Urothelium cell line (cell line): ENCODE results near the gene NPM3.

Experiments
- DNase-seq: peaks from one replicate; pipeline ENCODE4 v3.0.0; 2011; ENCODE audit warnings: low spot score, mixed read lengths
- FAIRE-seq: peaks from 2 replicates; lab custom pipeline; 2011; peaks lifted over from hg19 to GRCh38; lab: Jason Lieb, UNC

The NPM3 gene, protein sequence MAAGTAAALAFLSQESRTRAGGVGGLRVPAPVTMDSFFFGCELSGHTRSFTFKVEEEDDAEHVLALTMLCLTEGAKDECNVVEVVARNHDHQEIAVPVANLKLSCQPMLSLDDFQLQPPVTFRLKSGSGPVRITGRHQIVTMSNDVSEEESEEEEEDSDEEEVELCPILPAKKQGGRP

DNA sequence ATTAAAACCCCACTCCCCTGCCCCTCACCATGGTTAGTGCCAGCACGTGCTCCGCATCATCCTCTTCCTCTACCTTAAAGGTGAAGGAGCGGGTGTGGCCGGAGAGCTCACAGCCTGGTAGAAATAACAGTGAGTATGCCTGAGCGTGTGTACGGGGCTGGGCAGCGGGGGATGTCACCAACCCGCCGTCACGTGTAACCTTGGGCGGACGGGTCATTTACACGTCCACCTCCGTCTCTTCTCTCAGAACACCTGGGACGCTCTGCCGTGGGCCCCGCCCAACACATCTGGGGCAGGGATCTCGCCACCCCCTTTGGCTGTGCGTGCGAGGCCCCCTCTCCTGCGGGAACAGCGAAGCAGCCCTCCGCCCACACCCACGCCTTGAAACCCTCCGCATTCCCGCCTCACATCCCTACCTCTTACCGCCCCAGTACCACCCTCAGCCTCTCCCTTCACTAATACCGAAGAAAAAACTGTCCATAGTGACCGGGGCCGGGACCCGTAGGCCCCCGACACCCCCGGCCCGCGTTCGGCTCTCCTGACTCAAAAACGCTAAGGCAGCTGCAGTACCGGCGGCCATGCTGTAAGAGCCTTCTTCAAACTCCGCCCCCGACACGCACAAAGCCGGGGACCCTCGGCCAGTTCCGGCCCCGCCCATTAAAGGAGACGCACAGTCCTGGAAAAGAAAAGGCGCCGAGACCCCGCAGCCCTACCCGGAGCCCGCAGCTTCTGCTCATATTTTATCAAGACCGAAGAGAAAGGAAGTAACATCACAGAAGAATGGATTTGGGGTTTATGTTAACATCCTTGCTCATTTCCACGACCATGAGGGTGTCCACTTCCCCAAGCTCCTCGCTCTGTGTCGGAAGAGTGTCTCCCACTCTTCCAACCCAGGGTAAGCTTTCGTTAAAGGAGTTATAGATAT lies at the start of gene NPM3:
TSS of gene NPM3 (minus strand) at position 636 of the 925 bp plus-strand sequence. CDS start at position 580, 56 bp downstream.
- DNase-seq (peak; percentile 95), FAIRE-seq (peak; percentile 56)

DNA sequence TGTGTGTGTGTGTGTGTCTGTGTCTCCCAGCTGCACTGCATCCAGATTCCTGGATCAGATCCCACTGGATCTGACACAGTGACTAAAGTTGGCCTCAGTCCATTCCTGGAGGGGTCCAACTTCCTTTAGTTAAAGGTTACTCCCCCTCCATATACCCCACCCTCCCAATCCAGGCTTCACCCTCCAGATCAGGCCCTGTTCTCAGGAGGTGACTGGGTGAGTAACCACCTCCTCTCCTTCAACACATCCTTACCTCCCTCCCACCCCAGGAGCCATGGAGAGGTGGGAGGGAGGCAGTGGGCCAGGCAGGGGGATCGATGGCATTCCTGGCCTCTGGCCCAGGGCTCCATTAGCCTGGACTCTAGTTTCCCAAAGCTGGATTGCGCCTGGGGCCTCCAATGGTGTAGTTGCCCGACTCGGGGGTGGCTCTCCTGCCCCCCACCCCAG lies 49.1 kb upstream of the NPM3 start:
- FAIRE-seq, result no peak
- no peak for DNase-seq

DNA sequence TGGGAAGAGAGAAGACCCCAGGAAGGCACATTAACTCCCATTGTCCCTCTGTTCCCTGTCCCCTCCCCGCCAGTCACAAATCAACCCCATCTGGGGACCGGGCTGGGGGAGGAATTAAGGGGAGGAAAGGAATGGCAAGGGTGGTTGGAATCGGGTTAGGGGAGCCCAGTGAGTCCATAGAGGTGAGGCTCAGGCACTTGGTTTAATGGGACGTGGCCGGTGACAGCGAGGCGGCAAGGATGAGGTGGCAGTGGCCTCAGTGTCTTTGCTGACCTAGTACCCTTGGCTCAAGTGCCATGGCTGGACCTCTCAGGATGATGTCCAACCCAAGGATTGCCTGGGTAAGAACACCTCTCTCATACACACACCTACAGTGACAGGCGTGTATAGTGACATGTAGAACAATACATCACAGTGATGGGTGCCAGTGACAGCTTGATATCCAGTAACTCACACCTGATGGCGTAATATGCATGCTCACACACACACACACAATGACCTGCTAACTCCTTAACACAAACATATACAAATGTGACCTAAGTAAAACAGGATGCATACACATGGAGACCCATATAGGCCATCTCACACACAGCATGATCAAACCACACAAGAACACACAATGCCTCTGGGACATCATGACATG lies 48.0 kb upstream of the NPM3 start:
- no peak for FAIRE-seq
- DNase-seq, result no peak

DNA sequence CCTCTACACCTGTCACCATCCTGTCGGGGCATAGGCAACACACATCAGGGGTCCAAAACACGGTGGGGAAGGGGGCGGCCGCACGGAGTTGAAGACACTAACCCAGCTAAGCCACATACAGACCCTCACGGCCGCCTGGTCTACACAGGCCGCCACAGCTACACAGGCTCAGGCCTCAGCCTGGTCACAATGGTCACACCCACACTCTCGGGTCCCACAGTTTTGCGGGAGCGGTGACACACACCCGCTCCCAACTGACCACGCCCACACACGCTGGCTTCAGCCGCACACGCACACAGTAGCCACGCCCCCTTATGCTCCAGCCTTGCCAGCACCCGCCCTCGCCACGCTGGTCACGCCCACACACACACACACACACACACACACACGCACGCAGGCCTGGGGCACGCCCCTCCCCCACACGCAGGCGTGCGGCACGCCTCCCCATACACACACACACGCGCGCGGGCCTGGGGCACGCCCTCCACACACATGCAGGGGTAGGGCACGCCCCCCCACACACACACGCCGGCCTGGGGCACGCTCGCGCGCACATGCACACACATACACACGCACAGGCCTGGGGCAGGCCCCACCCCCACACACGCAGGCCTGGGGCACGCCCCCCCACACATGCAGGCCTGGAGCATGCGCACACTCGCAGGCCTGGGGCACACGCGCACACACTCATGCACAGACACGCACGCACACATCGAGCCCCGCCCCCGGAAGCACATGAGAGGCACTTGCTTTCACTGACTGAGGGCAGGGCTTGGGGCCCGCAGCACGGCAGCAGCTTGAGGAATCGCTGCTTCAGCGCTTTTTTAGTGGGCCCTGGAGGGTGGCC lies 47.3 kb upstream of the NPM3 start:
- peak; percentile 96 for FAIRE-seq

DNA sequence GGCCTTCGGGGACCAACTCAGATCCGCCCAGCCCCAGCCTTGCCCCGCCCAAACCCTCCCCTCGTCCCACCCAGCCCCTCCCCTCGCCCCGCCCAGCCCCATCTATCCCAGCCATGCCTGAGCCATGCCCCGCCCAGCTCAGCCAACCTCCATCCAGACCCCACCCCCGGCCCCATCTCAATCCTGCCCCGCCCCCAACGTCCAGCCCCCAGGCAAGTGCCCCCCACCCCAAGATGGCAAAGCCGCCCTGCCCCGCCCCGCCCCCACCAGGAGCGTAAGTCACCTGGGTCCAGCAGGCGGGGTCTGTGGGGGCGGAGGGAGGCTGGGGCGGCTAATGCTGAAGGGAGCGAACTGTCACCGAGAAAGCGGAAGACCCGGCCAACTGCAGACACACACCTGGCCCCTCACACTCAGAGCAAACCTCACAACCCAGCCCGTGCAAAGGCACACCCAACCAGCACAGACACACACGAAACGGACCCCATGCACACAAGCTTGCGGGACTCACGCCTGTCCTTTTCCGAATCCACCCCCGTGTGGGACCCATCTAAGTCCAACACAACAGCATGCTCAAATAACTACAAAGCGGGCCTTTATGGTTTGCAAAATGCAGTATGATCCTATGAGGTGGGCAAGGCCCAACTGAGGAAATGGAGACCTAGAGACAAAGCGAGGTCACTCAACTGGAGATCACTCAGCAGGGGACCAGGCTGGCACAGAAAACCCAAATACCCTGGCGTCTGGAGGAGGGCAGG lies 46.5 kb upstream of the NPM3 start:
- no peak for DNase-seq
- no peak for FAIRE-seq

More for the DNA sequence above, 47.3 kb upstream of the NPM3 start:
- peak; percentile 39 for DNase-seq

DNA sequence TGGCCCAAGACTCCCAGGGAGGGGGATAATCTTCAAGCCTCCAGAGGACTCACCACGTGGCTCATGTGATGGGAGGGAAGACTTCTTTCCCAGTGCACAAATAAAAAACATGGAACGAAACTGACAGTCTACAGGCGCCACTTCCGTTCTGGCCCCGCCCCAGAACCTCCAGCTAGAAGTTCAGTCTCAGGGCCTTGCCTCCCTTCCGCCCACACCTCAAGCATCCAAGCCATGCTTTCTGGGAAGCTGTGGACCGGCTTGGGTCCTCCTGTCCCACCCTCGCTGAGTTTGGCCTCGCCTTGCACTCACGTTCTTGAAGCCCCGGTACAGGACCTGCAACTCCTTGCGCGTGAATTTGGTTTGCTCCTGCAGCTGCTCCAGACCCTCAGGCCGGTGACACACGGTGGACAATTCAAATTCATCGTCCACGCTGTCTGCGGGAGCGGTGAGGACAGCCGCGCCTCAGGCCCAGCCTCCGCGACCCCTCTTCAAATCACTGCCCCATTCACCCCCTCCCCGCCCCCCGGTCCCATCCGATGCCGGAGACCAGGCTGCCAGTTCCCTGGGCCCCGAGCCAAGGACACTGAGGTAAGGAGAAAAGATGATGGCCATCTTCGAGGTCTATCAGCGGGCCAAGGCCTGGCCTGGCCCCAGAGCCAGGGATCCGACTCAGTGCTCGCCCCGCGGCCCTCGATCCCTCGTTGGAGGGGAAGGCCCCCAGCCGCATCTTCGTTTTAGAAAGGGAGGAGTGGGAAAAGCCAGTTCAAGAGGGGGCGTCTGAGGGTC lies 45.7 kb upstream of the NPM3 start:
- FAIRE-seq, result no peak
- DNase-seq, result no peak

DNA sequence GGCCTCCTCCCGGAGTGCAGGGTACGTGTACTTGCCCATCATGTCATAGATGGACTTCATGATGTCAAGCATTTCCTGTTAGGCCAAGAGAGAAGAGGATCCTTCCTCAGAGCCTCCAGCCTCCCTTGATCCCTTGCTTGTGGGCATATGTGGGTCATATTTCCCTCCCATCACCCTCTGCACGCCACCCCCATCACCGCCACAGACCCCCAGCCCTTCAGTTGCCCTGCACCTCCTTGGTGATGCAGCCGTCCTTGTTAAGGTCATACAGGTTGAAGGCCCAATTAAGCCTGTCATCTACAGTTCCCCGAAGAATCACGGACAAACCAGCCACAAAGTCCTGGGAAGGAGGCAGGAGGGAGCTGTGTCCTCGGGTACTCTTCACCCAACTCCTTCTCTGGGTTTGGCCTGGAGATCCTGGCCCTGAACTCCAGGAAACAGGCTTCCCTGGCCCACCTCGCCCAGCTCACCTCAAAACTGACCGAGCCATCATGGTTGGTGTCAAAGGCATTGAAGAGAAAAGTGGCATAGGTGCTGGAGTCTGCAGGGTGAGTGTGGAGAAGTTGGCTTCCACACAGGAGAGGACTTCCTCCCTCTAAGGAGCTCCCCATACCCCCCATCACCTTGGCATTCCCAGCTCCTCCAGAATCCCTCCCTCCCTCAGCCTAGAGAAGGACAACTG lies 44.8 kb upstream of the NPM3 start:
- DNase-seq (no peak), FAIRE-seq (no peak)

DNA sequence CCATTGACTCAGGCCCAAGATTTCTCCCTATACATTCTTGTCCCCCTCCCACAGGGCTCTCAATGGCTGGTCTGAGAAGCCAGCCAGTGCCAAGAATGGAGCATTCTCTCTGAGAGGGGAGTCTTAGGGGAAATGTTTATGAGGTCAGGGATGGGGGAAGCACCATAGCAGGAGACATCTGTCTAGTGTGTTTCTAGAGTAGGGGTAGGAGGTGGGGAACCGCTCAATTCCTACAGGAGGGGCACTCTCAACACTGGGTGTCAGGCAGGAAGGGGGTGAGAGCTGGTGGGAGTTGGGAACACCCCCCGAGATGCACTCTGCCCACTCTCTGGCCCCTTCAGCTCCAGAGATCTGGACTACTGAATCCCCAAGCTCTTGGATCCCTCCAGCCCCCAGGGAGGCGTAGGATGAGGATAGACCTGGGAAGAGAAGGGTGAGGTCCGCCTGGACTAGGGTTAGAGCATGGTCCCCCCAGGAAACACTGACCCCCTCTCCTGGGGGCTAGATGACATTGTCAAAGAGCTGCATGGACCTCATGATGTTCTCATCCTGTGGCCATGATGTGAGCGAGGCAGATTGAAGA lies 43.7 kb upstream of the NPM3 start:
- DNase-seq (no peak), FAIRE-seq (no peak)

DNA sequence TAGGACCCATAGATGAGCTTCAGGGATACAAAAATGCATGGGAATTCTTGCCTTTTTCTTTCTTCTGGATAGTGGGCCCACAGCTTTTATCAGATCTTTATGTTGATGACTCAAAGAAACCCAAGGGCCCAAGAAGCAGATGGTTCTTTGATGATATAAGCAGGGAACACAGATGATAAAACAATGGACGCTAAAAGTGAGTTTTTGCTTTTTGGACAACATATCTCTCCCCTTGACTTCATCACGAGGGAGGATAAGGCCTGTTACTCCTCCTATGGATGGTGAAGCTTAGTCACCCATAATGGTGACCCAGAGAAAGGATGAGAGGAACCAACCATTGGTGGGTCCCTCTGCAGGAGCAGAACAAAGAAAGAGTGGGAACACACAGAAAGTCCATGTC lies 41.5 kb upstream of the NPM3 start:
- DNase-seq (no peak), FAIRE-seq (no peak)

DNA sequence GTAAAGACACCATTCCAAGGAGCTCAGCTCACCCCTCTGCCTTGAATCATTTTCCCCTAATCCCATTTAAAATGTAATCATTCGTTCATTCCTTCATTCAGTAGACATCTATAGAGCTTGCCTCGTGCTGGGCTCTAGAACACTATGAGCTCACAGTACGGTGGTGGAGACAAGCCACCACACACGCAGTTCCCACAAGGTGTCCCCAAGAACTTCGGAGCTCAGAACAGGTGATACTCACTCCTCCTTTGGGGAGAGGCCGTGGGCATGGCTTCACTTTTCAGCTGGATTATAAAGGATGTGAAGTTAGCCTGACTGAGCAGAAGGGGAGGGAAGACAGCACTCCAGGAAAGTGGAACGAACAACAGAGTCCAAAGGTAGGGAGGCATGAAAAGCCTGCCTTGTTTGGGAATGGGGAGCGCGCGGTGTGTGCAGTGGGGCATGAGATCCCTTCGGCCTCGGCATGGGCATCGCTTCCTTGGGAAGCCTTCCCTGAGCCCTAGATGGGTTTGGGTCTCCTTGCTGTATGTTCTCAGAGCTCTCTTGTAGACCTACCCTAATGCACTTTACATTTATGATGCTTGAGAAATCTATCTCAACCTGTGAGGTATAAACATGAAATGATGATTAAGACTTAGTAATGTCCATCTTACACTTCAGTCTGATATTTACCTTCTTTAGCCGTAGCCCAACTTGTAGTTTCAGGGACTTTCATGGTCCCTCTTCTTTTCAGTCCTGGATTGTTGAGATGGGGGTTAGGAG lies 35.8 kb upstream of the NPM3 start:
- FAIRE-seq (no peak), DNase-seq (peak; percentile 41)

DNA sequence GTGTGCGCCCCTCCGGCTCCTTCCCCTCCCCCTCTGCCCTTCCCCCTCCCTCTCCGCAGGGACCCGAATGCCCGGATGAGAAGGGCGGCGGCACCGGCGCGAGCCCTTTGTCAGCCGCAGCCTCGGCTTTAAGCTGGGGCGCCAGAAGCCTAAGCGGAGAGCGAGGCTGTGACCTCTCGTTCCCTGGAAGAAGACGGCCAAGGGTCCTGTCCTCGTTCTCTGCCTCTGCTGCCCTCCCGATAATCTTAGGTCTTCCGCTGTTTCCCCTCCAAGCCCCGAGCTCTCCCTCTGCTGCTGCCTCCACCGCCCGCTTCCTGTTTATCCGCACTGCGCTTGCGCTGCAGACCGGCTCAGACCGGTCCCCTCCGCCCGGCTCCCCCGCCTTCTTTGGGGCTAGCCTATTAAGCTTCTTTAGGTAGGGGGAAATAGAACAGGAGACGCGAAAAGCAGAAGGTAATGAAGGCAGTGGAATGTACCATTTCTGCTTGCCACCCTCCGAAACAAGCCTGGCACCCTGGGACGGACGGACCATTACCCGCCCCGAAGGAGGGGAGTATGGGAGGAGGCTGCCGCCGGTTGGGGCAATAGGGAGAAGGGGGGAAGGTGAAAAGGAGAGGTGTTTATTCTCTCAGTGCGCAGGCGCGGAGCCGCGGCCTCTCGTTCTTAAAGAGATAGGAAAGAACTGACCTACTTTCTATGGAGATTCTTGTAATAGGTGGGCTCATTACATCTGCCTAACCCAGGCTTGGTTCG lies 35.0 kb upstream of the NPM3 start, which contains the start of gene OGA:
TSS of gene OGA (minus strand) at position 326 of the 753 bp plus-strand sequence. CDS start 422 bp downstream, outside the sequence.
- peak; percentile 98 for DNase-seq
- FAIRE-seq, result peak; percentile 71

DNA sequence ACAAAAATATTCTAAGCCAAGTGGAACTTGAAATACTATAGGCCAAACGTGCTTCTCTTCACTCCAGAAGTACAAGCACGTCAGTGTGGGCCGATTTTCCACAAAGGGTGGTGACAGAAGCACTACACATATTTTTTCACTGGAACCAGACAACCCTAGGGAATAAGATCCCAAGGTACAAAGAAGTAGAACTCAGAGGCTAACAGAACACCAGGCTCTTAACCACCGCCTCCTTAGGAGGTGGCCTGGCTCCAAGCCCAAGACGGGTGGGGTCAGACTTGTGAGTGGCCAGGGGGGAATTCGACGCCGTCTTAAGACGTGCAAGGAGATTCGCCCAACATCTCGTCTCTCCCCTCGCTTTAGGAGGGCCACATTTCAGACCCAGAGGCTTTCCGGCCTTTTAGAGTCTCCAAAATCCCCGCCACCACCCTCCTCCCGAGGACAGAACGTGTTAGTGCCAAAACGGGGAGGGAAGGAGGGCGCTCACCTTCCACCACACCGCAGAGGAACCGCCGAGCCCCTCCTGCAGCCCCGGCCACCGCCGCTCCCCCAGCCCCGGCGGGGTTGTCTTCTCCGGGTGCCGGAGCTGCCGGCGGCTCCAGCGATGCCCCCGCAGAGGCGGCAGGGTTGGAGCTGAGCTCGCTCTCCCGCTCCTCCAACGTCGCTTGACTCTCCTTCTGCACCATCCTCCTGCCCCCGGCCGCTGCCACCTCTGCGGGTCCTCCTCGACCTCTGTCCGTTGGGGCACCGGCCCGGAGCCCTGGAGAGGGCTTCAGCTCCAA lies 34.3 kb upstream of the NPM3 start:
- peak; percentile 76 for DNase-seq
- FAIRE-seq, result no peak

DNA sequence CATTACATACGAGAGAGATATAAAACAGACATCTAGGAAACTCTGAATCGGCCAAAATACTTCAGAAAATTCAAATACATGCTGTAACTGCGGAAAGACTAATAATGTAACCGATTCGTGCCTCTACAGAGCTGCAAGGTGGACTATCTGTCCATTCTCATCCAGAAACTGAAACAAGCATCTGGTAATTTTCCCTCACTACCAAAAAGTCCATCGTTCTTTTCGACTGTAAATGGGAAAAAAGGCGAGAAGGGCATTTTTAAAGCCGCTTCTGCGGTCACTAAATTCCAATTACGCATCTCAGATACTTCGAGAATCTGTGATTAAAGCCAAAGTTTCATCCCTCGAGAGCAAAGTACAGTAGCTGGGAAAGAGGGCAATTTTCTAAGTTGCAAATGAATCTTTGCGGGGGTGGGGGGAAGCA lies 33.7 kb upstream of the NPM3 start:
- FAIRE-seq (no peak), DNase-seq (no peak)

DNA sequence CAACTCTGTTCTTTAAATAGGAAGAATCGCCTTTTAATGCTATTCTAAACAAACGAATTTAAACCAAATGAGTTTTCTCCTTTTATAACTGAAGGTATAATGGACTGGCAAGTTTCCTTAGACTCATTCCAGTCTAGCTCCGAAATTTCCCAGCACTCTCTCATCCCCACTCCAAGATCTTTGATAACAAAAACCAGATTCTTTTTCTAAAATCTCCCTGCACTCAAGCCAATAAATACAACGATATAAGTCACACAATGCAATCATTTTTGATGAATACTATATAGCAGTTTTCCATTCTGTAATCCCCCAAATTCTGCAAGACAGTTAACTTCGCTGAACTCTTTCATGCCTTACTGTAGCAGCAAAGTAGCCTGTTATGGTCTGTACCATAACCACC lies 33.1 kb upstream of the NPM3 start:
- DNase-seq (no peak), FAIRE-seq (no peak)

DNA sequence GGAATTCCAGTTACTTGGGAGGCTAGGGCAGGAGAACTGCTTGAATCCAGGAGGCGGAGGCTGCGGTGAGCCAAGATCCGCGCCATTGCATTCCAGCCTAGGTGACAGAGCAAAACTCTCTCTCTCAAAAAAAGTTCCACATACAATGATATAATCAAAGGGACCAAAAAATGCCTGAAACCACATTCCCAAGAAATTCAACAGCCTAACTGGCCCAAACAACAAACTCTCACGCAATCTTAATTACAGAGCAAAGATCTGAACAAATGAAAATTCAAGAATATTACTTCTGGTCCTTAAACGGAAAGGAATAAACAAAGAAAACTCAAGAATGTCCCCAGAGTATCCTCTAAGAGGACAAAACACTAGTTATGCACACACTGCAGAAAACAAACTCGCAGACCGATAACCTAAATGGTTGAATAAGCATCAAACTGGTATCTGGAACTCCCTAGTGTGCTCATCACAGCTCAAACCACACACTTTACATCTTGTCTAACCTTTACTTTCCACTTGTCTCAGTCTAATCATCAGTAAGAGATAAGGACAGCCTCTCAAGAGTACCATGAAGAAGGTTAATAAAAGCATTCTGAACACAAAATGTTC lies 31.3 kb upstream of the NPM3 start:
- no peak for FAIRE-seq
- DNase-seq, result no peak
